ENCODE data around the gene CBX3. TPM values are rescaled to one million over a fixed set of nuclear protein-coding genes. Genes with fewer than 3 reads are reported as not detected.

Gene CBX3
- total and polyA plus RNA-seq, 2 of the 13 experiments (the other 11 are each of a cell fraction or from before 2014, with no cell fraction given): 53.9 to 249 TPM

DNA sequence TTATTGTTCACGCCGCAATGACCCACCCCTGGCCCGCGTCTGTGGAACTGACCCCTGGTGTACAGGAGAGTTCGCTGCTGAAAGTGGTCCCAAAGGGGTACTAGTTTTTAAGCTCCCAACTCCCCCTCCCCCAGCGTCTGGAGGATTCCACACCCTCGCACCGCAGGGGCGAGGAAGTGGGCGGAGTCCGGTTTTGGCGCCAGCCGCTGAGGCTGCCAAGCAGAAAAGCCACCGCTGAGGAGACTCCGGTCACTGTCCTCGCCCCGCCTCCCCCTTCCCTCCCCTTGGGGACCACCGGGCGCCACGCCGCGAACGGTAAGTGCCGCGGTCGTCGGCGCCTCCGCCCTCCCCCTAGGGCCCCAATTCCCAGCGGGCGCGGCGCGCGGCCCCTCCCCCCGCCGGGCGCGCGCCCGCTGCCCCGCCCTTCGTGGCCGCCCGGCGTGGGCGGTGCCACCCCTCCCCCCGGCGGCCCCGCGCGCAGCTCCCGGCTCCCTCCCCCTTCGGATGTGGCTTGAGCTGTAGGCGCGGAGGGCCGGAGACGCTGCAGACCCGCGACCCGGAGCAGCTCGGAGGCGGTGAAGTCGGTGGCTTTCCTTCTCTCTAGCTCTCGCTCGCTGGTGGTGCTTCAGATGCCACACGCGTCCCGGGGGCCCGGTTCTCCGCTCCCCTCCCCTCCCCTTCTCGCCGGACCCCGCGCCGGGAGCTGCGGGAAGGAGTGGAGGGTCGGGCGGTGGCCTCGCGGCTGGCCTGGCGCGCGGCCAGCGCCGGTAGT is at the start of gene CBX3 (continued):
- TF ChIP-seq SMARCC2 (IDR thresholded peaks at IDR 0.05) (no peak), ZNF234 (CRISPR knock-in tag; conservative IDR thresholded peaks at IDR 0.05) (peak; percentile 61; the same call in 1 of the 2 replicates), TAF1 (CRISPR knock-in tag; IDR thresholded peaks at IDR 0.05) (peak; percentile 83), YEATS4 (CRISPR knock-in tag; IDR thresholded peaks at IDR 0.05; ENCODE audit: borderline replicate concordance) (0 out of 2 replicates have a peak, but pooled peaks have one; percentile 43), ERF (CRISPR knock-in tag; IDR thresholded peaks at IDR 0.05) (peak; percentile 13; the same call in 1 of the 2 replicates), ZNF780A (CRISPR knock-in tag; IDR thresholded peaks at IDR 0.05) (peak; percentile 43; the same call in 1 of the 2 replicates), ZNF253 (CRISPR knock-in tag; IDR thresholded peaks at IDR 0.05; ENCODE audit: borderline replicate concordance) (no peak), SIN3B (IDR thresholded peaks at IDR 0.05; ENCODE audit: low read length) (no peak), RFX5 (IDR thresholded peaks at IDR 0.05; ENCODE audit: low read depth, low read length) (no peak), ZNF331 (CRISPR knock-in tag; IDR thresholded peaks at IDR 0.05) (peak; percentile 24; the same call in 1 of the 2 replicates), GTF3A (CRISPR knock-in tag; conservative IDR thresholded peaks at IDR 0.05) (no peak), MEIS1 (CRISPR knock-in tag; IDR thresholded peaks at IDR 0.05; ENCODE audit: borderline replicate concordance) (no peak), RXRA (CRISPR knock-in tag; IDR thresholded peaks at IDR 0.05) (no peak), TBX3 (IDR thresholded peaks at IDR 0.05; ENCODE audit: borderline replicate concordance) (0 out of 2 replicates have a peak, but pooled peaks have one; percentile 1), SIN3A (IDR thresholded peaks at IDR 0.05; ENCODE audit: borderline replicate concordance, low read depth, low read length) (peak; percentile 24; the same call in 1 of the 2 replicates), RBAK (CRISPR knock-in tag; IDR thresholded peaks at IDR 0.05) (no peak), HDAC2 (CRISPR knock-in tag; IDR thresholded peaks at IDR 0.05) (no peak), GABPB1 (CRISPR knock-in tag; IDR thresholded peaks at IDR 0.05) (peak; percentile 20; the same call in 1 of the 2 replicates), ZNF138 (CRISPR knock-in tag; IDR thresholded peaks at IDR 0.05; ENCODE audit: low read depth) (no peak), GATA4 (IDR thresholded peaks at IDR 0.05; ENCODE audit: borderline replicate concordance, low read depth) (0 out of 2 replicates have a peak, but pooled peaks have one; percentile 54), LCORL (IDR thresholded peaks at IDR 0.05) (no peak), LCORL (CRISPR knock-in tag; IDR thresholded peaks at IDR 0.05) (no peak), ZNF616 (CRISPR knock-in tag; IDR thresholded peaks at IDR 0.05; ENCODE audit: low read depth) (no peak)
- TF ChIP-seq, protein P1, sequence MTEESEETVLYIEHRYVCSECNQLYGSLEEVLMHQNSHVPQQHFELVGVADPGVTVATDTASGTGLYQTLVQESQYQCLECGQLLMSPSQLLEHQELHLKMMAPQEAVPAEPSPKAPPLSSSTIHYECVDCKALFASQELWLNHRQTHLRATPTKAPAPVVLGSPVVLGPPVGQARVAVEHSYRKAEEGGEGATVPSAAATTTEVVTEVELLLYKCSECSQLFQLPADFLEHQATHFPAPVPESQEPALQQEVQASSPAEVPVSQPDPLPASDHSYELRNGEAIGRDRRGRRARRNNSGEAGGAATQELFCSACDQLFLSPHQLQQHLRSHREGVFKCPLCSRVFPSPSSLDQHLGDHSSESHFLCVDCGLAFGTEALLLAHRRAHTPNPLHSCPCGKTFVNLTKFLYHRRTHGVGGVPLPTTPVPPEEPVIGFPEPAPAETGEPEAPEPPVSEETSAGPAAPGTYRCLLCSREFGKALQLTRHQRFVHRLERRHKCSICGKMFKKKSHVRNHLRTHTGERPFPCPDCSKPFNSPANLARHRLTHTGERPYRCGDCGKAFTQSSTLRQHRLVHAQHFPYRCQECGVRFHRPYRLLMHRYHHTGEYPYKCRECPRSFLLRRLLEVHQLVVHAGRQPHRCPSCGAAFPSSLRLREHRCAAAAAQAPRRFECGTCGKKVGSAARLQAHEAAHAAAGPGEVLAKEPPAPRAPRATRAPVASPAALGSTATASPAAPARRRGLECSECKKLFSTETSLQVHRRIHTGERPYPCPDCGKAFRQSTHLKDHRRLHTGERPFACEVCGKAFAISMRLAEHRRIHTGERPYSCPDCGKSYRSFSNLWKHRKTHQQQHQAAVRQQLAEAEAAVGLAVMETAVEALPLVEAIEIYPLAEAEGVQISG (CRISPR knock-in tag; IDR thresholded peaks at IDR 0.05): 0 out of 2 replicates have a peak, but pooled peaks have one; percentile 0
- TF ChIP-seq, protein P2, sequence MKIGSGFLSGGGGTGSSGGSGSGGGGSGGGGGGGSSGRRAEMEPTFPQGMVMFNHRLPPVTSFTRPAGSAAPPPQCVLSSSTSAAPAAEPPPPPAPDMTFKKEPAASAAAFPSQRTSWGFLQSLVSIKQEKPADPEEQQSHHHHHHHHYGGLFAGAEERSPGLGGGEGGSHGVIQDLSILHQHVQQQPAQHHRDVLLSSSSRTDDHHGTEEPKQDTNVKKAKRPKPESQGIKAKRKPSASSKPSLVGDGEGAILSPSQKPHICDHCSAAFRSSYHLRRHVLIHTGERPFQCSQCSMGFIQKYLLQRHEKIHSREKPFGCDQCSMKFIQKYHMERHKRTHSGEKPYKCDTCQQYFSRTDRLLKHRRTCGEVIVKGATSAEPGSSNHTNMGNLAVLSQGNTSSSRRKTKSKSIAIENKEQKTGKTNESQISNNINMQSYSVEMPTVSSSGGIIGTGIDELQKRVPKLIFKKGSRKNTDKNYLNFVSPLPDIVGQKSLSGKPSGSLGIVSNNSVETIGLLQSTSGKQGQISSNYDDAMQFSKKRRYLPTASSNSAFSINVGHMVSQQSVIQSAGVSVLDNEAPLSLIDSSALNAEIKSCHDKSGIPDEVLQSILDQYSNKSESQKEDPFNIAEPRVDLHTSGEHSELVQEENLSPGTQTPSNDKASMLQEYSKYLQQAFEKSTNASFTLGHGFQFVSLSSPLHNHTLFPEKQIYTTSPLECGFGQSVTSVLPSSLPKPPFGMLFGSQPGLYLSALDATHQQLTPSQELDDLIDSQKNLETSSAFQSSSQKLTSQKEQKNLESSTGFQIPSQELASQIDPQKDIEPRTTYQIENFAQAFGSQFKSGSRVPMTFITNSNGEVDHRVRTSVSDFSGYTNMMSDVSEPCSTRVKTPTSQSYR (CRISPR knock-in tag; IDR thresholded peaks at IDR 0.05; ENCODE audit: borderline replicate concordance): peak; percentile 80
- TF ChIP-seq, protein P3, sequence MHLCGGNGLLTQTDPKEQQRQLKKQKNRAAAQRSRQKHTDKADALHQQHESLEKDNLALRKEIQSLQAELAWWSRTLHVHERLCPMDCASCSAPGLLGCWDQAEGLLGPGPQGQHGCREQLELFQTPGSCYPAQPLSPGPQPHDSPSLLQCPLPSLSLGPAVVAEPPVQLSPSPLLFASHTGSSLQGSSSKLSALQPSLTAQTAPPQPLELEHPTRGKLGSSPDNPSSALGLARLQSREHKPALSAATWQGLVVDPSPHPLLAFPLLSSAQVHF (CRISPR knock-in tag; IDR thresholded peaks at IDR 0.05): peak; percentile 82

Measured in HepG2 (cell line).